Mesodermal cell (in vitro differentiated cells): ENCODE measurements around the gene CYBA.

Experiments
- H3K27ac ChIP-seq: 2 replicates; pipeline ENCODE4 v1.7.0; 2013; ENCODE audit warnings: mild to moderate bottlenecking, low read depth, low read length, moderate library complexity; ENCODE audit not compliant: severe bottlenecking
- H3K36me3 ChIP-seq: 2 replicates; pipeline ENCODE4 v1.7.1; 2013; ENCODE audit warnings: mild to moderate bottlenecking, low read length, moderate library complexity; ENCODE audit not compliant: control insufficient read depth, insufficient read depth
- H3K4me1 ChIP-seq: one replicate; pipeline ENCODE4 v1.7.1; 2013; ENCODE audit warnings: mild to moderate bottlenecking, low read length; ENCODE audit not compliant: insufficient read depth, control insufficient read depth, poor library complexity, severe bottlenecking
- H3K4me3 ChIP-seq: 2 replicates; pipeline ENCODE4 v1.7.0; 2013; ENCODE audit warnings: low read length, control low read depth, mild to moderate bottlenecking; ENCODE audit not compliant: insufficient read depth, poor library complexity, severe bottlenecking; ENCODE audit errors: extremely low read depth
- H3K9me3 ChIP-seq: 2 replicates; pipeline ENCODE4 v1.7.1; 2013; ENCODE audit warnings: mild to moderate bottlenecking, low read length, moderate library complexity; ENCODE audit not compliant: control insufficient read depth
- WGBS, 2 experiments: methylation state at CpG; one replicate each; pipeline ENCODE4 v1.1.5; 2013; ENCODE audit warnings: missing lambda C conversion rate in 2 of 2; ENCODE audit not compliant: insufficient coverage in 2 of 2; 5-methylcytosine and 5-hydroxymethylcytosine counted together

Gene CYBA

DNA sequence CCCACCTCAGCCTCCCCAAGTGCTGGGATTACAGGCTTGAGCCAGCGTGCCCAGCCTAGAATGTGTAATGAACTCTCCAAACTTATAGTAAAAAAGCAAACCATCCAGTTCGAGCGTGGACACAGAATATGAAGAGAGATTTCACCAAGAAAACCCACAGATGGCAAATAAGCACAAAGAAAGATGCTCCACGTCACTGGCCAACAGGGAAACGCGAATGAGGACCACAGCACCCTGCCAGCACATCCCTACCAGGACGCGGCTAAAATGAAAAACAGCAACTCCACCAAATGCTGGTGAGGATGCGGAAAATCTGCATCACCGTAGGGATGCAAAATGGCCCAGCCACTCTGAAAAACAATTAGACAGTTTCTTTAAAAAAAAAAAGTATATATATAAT is 10.6 kb upstream of the CYBA start:
- Histone ChIP-seq H3K36me3 (peaks cover 58% of the 10 kb centered on the region), H3K4me1 (peaks cover 13% of the 10 kb centered on the region), H3K27ac (no peak overlapping the region), H3K9me3 (no peaks in the 10 kb centered on the region), H3K4me3 (peak overlapping the region; percentile 98)
- WGBS, 2 experiments, result 81 to 83% methylated on average over 4 to 8 of the region's 10 CpGs

DNA sequence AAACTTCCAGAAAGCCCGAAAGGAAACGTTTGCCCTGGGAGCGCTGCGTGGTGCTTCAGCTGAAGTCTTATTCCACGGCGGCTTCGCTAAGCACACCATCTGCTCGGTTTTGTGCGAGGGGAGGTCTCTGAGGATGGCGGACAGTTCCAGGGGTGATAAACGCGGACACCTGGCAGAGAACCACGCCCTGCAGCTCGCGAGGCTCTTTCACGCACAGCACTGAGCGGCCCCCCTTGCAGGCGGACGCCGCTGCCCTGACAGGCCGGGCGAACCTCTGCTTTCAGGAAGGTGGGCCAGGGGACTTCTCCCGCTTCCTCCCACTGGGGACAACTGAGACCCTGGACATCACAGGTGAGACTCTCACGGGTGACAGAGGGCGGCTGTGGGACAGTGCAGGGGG is 8.3 kb upstream of the CYBA start:
- no peak overlapping the region for H3K4me3 ChIP-seq

DNA sequence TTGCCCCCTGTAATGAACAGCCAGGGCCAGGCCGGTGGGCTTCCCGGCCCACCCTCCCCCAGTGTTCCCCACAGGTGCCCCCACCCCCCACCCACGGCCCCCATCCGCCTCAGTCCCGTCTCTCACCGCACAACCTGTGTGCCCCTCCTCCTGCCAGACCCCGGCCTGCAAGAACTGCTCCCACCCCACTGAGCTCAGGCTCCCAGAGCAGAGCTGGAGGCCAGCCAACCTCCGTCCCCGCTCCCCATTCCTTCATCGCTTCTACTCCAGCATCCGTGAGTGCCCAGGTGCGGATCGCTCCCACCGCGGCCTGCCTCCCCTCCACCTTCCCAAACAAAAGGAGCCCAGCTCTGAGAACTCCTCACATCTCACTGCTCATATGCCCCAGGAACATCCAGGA is 7.9 kb upstream of the CYBA start:
- H3K36me3 ChIP-seq, result peaks cover 68% of the 10 kb centered on the region
- no peak overlapping the region for H3K4me3 ChIP-seq
- no peaks in the 10 kb centered on the region for H3K9me3 ChIP-seq
- WGBS, 2 experiments, result 93 to 98% methylated on average over 9 to 11 of the region's 15 CpGs
- no peak overlapping the region for H3K27ac ChIP-seq
- peaks cover 13% of the 10 kb centered on the region for H3K4me1 ChIP-seq

More for the DNA sequence above, 8.3 kb upstream of the CYBA start:
- Histone ChIP-seq H3K4me1 (peaks cover 13% of the 10 kb centered on the region), H3K9me3 (no peaks in the 10 kb centered on the region), H3K27ac (no peak overlapping the region), H3K36me3 (peaks cover 64% of the 10 kb centered on the region)
- 95 to 98% methylated on average over 24 to 25 of the region's 25 CpGs for WGBS, 2 experiments

DNA sequence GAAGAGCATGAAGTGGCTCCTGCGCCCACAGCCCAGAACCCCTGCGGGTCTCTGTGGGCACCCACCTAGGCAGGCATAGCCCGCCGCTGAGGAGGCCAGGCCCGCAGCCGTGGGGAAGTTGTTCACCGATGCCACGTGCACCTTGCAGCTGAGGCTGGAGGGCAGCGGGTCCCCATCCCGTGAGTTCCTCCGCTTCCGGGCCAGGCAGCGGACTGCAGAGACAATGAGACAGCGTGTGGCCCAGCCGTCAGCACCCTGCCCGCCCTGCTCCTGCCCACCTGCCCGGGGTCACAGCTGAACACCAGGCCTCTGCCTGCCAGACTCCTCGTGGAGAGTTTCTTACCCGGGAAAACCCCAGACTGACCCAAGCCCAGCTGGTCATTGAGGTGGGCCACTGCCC is 6.5 kb upstream of the CYBA start:
- no peak overlapping the region for H3K27ac ChIP-seq
- 96% methylated on average over 19 of the region's 19 CpGs for WGBS, 2 experiments
- peaks cover 82% of the 10 kb centered on the region for H3K36me3 ChIP-seq
- no peak overlapping the region for H3K4me3 ChIP-seq
- peaks cover 18% of the 10 kb centered on the region for H3K4me1 ChIP-seq
- no peaks in the 10 kb centered on the region for H3K9me3 ChIP-seq

DNA sequence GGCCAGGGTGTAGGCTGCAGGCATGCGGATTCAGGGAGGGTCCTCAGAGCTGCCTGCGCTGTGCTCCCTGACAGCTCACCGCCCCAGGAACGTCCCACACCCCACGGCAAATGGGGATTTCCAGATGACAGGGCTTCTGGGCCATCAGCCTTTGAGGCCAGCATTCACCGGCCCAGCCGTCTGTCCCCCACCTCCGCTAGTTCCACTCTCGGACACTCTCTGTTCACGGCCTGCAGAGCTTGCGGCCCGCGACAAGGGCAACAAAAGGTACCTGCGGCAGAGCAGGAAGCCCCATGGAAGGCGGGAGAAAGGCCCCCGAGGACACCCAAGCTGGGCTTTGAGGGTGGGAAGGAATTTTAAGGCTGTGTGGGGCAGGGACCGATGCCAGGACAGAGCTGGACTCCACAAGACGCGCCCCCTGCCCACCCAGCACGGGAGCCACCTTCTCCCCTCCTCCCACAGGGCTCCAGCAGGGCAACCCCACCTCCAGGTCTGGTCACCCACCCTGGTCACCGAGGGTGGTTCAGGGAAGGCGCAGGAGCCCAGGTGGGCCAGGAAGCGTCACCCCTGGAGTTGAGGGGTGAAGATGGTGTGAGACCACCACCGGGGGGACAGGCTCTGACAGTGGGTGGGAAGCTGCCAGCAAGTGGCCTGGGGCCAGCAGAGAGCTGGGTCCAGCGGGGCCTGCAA is 5.6 kb upstream of the CYBA start:
- 95 to 97% methylated on average over 14 to 16 of the region's 25 CpGs for WGBS, 2 experiments
- H3K4me1 ChIP-seq, result peaks cover 26% of the 10 kb centered on the region
- peaks cover 91% of the 10 kb centered on the region for H3K36me3 ChIP-seq
- no peaks in the 10 kb centered on the region for H3K9me3 ChIP-seq
- H3K4me3 ChIP-seq, result no peak overlapping the region
- H3K27ac ChIP-seq, result no peak overlapping the region

DNA sequence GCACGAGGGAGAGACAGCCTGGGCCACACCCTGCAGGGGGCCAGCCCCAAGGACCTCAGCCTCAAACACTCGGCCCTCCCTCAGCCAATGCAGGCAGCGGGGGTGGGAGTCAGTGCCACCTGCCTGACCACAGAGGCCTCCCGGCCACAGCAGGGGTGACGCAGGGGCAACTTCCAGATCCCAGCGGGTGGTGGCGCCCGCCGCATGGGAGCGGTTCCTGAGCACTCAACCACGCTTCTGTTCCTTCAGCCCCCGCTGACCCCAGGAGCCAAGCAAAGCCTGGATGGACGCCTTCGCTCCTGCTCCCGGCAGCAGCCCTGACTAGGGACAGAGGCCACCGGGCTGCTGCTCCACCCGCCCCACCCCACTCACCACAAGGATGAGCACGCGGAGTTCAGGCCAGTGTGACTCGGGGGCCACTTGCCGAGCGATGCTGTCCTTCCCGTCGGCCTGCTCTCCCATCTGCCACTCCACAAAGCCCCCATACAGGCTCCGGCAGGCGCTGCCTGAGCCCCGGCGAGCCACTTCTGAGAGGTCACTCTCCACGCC is 5.0 kb upstream of the CYBA start:
- H3K27ac ChIP-seq, result no peak overlapping the region
- no peaks in the 10 kb centered on the region for H3K9me3 ChIP-seq
- 91 to 94% methylated on average over 24 to 29 of the region's 29 CpGs for WGBS, 2 experiments
- H3K4me3 ChIP-seq, result no peak overlapping the region
- H3K36me3 ChIP-seq, result peaks cover 88% of the 10 kb centered on the region
- peaks cover 28% of the 10 kb centered on the region for H3K4me1 ChIP-seq

DNA sequence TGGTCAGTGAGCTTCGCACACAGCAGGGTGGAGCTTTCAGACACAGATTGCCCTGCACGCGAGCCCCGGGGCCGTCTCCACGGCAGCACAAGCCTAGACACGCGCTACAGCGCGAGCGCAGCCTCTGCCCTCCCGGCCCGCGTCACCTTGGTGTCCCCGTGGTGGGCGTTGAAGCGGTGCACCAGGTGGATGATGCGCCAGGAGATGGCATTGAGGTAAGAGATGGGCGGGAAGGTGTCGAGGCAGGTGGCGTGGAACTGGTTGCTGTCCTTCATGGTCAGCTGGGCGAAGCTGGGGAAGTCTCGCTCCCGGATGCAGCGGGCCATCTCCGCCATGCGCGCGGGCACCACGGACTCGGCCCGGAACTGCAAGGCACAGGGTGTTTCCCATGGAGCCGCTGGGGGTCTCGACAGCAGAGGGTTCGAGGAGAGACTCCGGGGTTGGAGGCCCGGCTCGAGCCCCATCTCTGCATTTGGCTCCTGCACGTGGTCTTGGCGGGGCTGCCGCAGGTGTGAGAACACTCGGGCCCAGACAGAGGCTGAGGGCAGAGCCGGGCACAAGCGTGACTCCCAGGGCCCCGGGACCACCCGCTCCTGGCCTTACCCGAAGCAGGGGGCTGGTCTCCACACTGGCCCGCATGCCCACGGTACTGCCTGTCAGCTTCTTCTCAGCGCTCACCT is 4.3 kb upstream of the CYBA start:
- Histone ChIP-seq H3K27ac (no peak overlapping the region), H3K4me3 (no peak overlapping the region), H3K4me1 (peaks cover 30% of the 10 kb centered on the region), H3K9me3 (no peaks in the 10 kb centered on the region), H3K36me3 (peaks cover 85% of the 10 kb centered on the region)
- 95 to 96% methylated on average over 50 of the region's 50 CpGs for WGBS, 2 experiments

DNA sequence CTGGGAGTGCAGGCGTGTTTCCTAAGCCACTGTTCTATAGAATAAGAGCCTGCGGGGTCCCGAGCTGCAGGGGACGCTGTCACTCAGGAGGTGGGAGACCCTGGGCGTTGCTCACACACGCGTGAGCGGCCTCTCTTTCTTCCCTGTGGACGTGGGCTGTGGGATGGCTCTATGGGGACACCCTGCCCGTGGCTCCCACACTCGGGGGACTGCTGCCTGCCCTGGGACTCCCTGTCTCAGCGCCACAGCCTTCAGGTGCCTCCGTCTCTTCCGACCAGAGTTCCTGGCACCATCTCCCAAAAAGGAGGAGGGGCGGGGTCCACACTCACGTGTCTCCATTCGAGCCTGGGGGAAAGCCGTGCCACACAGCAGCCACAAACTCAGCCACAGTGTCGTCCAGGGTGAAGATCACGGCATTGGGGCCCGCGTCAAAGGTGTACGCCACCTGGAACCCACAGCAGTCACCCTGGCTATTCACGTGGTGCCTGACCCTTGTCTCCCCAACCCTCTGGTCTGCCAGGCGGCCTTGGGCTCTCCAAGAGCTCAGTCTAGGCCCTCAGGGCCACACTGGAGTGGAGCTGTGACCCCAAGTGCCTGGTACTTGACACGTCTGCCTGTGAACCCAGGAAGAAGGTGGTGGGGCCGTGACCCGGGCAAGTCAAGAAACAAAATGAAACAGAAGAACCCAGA is 3.7 kb upstream of the CYBA start:
- no peaks in the 10 kb centered on the region for H3K9me3 ChIP-seq
- 96 to 98% methylated on average over 26 to 28 of the region's 28 CpGs for WGBS, 2 experiments
- H3K36me3 ChIP-seq, result peaks cover 80% of the 10 kb centered on the region
- H3K4me1 ChIP-seq, result peaks cover 31% of the 10 kb centered on the region
- H3K27ac ChIP-seq, result no peak overlapping the region
- H3K4me3 ChIP-seq, result no peak overlapping the region

DNA sequence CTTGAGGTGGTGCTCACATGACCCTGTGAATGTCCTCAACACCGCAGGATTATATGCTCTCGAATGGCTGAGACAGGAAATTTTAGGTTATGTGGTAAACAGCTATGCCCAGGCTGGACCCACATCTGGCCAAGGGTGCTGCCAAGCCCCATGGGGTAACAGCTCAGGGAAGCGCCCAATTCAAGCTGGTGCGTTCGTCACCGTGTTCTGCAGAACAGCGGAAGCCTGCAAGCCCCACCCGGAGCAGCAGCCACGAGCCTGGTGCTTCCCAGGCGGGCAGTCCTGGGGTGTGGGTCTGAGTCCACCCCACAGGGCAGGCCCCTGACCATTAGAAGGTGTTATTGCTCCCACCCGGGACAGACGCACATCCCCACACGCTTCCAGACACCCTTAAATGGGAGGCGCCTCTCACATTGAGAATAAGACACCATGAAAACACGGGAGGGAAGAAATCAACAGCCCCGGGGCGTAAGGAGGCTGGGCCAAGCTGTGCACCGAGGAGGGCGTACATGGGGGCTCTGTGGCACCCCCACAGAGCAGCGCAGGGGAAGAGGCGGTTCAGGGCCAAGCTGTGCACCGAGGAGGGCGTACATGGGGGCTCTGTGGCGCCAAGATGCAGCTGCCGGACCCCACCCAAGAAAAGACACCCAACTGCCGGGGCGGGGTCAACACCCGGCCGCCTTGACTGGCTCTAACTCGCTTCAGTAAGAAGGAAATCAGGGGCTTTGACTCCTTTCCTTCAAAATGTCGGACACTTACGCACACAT is 2.9 kb upstream of the CYBA start:
- H3K27ac ChIP-seq, result no peak overlapping the region
- H3K4me3 ChIP-seq, result no peak overlapping the region
- peaks cover 26% of the 10 kb centered on the region for H3K4me1 ChIP-seq
- no peaks in the 10 kb centered on the region for H3K9me3 ChIP-seq
- H3K36me3 ChIP-seq, result peaks cover 77% of the 10 kb centered on the region
- 91 to 92% methylated on average over 31 to 32 of the region's 32 CpGs for WGBS, 2 experiments

DNA sequence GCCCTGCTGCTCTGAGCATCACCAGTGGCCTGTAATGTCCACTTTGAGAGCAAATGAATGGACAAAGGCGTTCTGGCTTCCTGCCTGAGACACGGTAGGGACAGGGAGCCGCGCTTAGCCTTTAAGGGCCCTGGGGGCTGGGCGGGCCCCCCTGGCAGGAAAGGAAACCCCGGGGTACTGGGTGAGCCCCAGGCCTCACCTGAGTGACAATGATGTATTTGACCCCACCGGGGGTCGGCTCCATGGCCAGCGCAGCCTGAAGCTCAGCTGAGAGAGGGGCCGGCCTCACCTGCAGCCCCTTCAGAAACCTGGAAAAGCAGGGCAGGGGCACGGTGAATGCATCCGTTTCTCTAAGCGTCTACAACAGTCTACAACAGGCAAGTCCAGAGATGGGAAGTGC is 2.2 kb upstream of the CYBA start:
- Histone ChIP-seq H3K9me3 (no peaks in the 10 kb centered on the region), H3K36me3 (peaks cover 72% of the 10 kb centered on the region), H3K4me3 (no peak overlapping the region), H3K4me1 (peaks cover 26% of the 10 kb centered on the region), H3K27ac (no peak overlapping the region)
- 97 to 98% methylated on average over 13 of the region's 13 CpGs for WGBS, 2 experiments
